ENCODE measurements around the gene M6PR. TPM values are rescaled to one million over a fixed set of nuclear protein-coding genes. Genes with fewer than 3 reads are reported as not detected.
"Not testable (repeated sequence)": the region's sequence is repeated elsewhere in the genome, so short reads cannot be mapped to it uniquely, and the experiment has no call there.

M6PR gene
- polyA plus RNA-seq, 6 donors from 2014 or later = 170 to 267 (median 192) TPM

GRCh38 chr12:8914033-8914715 is 35.3 kb downstream of the M6PR start, which contains the start of gene PHC1:
Gene PHC1, plus strand, starts transcription at chr12:8914509. Its CDS starts 3,169 bp downstream, at chr12:8917678.
- Mint-ChIP-seq H3K4me3 (peak within 1 kb of the TSS; percentile 85 to 97 (median 92)), H3K27ac (peak within 1 kb of the TSS in 5 of 6 donors; percentile 90 to 98 (median 97)), H3K4me1 (peaks cover 13 to 19% (median 16%) of the 10 kb centered on the region in 3 donors)
- not testable (repeated sequence) for H3K9me3 Mint-ChIP-seq, H3K27me3 Mint-ChIP-seq, H3K36me3 Mint-ChIP-seq
- ATAC-seq (ENCODE audit: low read depth in 2 of 2) (peak; percentile 68 to 72), DNase-seq (peak; percentile 70)

- H3K4me1 Mint-ChIP-seq = peaks cover 13 to 19% (median 16%) of the 10 kb centered on the region in 3 donors
- no peaks in the 10 kb centered on the region for H3K36me3 Mint-ChIP-seq
- H3K4me3 Mint-ChIP-seq = peak overlapping the region; percentile 85 to 97 (median 92)
- H3K9me3 Mint-ChIP-seq = no peaks in the 10 kb centered on the region
- peak overlapping the region in 5 of 6 donors; percentile 90 to 98 (median 97) for H3K27ac Mint-ChIP-seq
- ATAC-seq (ENCODE audit: low read depth in 2 of 2) (no peak), DNase-seq (no peak)
- H3K27me3 Mint-ChIP-seq = no peaks in the 10 kb centered on the region
These were observed 35.8 kb downstream of the M6PR start for GRCh38 chr12:8913702-8914032.

GRCh38 chr12:8912914-8913313 is 36.5 kb downstream of the M6PR start:
- Mint-ChIP-seq H3K9me3 (no peaks in the 10 kb centered on the region), H3K4me3 (peak overlapping the region in 7 of 8 donors; percentile 49 to 94 (median 92)), H3K36me3 (no peaks in the 10 kb centered on the region), H3K4me1 (peaks cover 13 to 19% (median 16%) of the 10 kb centered on the region in 3 donors), H3K27ac (peak overlapping the region in 5 of 6 donors; percentile 9 to 98 (median 91)), H3K27me3 (no peaks in the 10 kb centered on the region)
- DNase-seq = no peak
- ATAC-seq (ENCODE audit: low read depth in 2 of 2) = peak; percentile 21 to 27

- no peaks in the 10 kb centered on the region for H3K27me3 Mint-ChIP-seq
- peak overlapping the region in 1 of 8 donors; percentile 88 for H3K4me3 Mint-ChIP-seq
- DNase-seq = no peak
- H3K4me1 Mint-ChIP-seq = peaks cover 13 to 20% (median 20%) of the 10 kb centered on the region in 3 donors
- H3K27ac Mint-ChIP-seq = peak overlapping the region in 1 of 6 donors; percentile 25
- no peaks in the 10 kb centered on the region for H3K36me3 Mint-ChIP-seq
- H3K9me3 Mint-ChIP-seq = no peaks in the 10 kb centered on the region
- no peak for ATAC-seq (ENCODE audit: low read depth in 2 of 2)
These were observed 37.7 kb downstream of the M6PR start for GRCh38 chr12:8911606-8912268.

GRCh38 chr12:8909752-8910151 is 39.7 kb downstream of the M6PR start:
- peaks cover 24 to 38% (median 26%) of the 10 kb centered on the region in 3 donors for H3K4me1 Mint-ChIP-seq
- H3K27ac Mint-ChIP-seq = no peak overlapping the region
- H3K4me3 Mint-ChIP-seq = no peak overlapping the region
- ATAC-seq (ENCODE audit: low read depth in 2 of 2) (no peak), DNase-seq (no peak)
- H3K27me3 Mint-ChIP-seq = no peaks in the 10 kb centered on the region
- H3K36me3 Mint-ChIP-seq = no peaks in the 10 kb centered on the region
- H3K9me3 Mint-ChIP-seq = no peaks in the 10 kb centered on the region

GRCh38 chr12:8907513-8907912 is 41.9 kb downstream of the M6PR start:
- Mint-ChIP-seq H3K4me3 (no peak overlapping the region), H3K27me3 (no peaks in the 10 kb centered on the region), H3K4me1 (peaks cover 29 to 48% (median 29%) of the 10 kb centered on the region in 3 donors), H3K27ac (no peak overlapping the region), H3K36me3 (peaks cover 7 to 12% of the 10 kb centered on the region in 2 donors), H3K9me3 (peaks cover 4 to 11% (median 7%) of the 10 kb centered on the region in 7 donors)
- DNase-seq (no peak), ATAC-seq (ENCODE audit: low read depth in 2 of 2) (no peak)

GRCh38 chr12:8906266-8907180 is 42.9 kb downstream of the M6PR start:
- no peaks in the 10 kb centered on the region for H3K27me3 Mint-ChIP-seq
- peak overlapping the region in 1 of 6 donors; percentile 48 for H3K27ac Mint-ChIP-seq
- peaks cover 7 to 19% (median 11%) of the 10 kb centered on the region in 7 donors for H3K9me3 Mint-ChIP-seq
- peaks cover 9 to 16% of the 10 kb centered on the region in 2 donors for H3K36me3 Mint-ChIP-seq
- H3K4me3 Mint-ChIP-seq = peak overlapping the region in 1 of 8 donors; percentile 43
- ATAC-seq (ENCODE audit: low read depth in 2 of 2) (no peak), DNase-seq (no peak)
- H3K4me1 Mint-ChIP-seq = peaks cover 28 to 49% (median 33%) of the 10 kb centered on the region in 3 donors

GRCh38 chr12:8905546-8905945 is 43.9 kb downstream of the M6PR start:
- Mint-ChIP-seq H3K4me3 (peak overlapping the region in 2 of 8 donors; percentile 41 to 69), H3K36me3 (peaks cover 9 to 16% of the 10 kb centered on the region in 2 donors), H3K9me3 (peaks cover 7 to 19% (median 12%) of the 10 kb centered on the region in 7 donors), H3K27ac (no peak overlapping the region), H3K27me3 (no peaks in the 10 kb centered on the region), H3K4me1 (peaks cover 25 to 47% (median 33%) of the 10 kb centered on the region in 3 donors)
- DNase-seq (no peak), ATAC-seq (ENCODE audit: low read depth in 2 of 2) (no peak)

GRCh38 chr12:8904665-8905064 is 44.8 kb downstream of the M6PR start:
- Mint-ChIP-seq H3K36me3 (peaks cover 9 to 16% of the 10 kb centered on the region in 2 donors), H3K27ac (peak overlapping the region in 2 of 6 donors; percentile 8 to 65)

GRCh38 chr12:8903646-8904045 is 45.8 kb downstream of the M6PR start:
- ATAC-seq (ENCODE audit: low read depth in 2 of 2) (no peak), DNase-seq (no peak)
- Mint-ChIP-seq H3K9me3 (peaks cover 11 to 22% (median 15%) of the 10 kb centered on the region in 7 donors), H3K4me3 (peak overlapping the region in 6 of 8 donors; percentile 13 to 71 (median 55)), H3K27me3 (peaks cover 0 to 4% (median 4%) of the 10 kb centered on the region in 3 donors), H3K36me3 (peaks cover 9 to 16% of the 10 kb centered on the region in 2 donors), H3K27ac (peak overlapping the region; percentile 72 to 97 (median 84)), H3K4me1 (peaks cover 31 to 53% (median 41%) of the 10 kb centered on the region in 3 donors)

More at GRCh38 chr12:8904665-8905064, 44.8 kb downstream of the M6PR start:
- DNase-seq (no peak), ATAC-seq (ENCODE audit: low read depth in 2 of 2) (no peak)
- no peaks in the 10 kb centered on the region for H3K27me3 Mint-ChIP-seq
- peak overlapping the region in 6 of 8 donors; percentile 9 to 69 (median 51) for H3K4me3 Mint-ChIP-seq
- H3K9me3 Mint-ChIP-seq = peaks cover 11 to 22% (median 14%) of the 10 kb centered on the region in 7 donors
- peaks cover 30 to 53% (median 41%) of the 10 kb centered on the region in 3 donors for H3K4me1 Mint-ChIP-seq

- peak overlapping the region; percentile 43 to 82 (median 58) for H3K4me3 Mint-ChIP-seq
These were observed 46.7 kb downstream of the M6PR start for GRCh38 chr12:8902703-8903102.

GRCh38 chr12:8899830-8900229 is 49.6 kb downstream of the M6PR start:
- H3K9me3 Mint-ChIP-seq = peaks cover 11 to 22% (median 15%) of the 10 kb centered on the region in 7 donors
- DNase-seq (no peak), ATAC-seq (ENCODE audit: low read depth in 2 of 2) (no peak)
- peak overlapping the region in 2 of 6 donors; percentile 79 to 86 for H3K27ac Mint-ChIP-seq
- peaks cover 9 to 16% of the 10 kb centered on the region in 2 donors for H3K36me3 Mint-ChIP-seq
- peaks cover 24 to 32% (median 32%) of the 10 kb centered on the region in 3 donors for H3K4me1 Mint-ChIP-seq
- no peak overlapping the region for H3K4me3 Mint-ChIP-seq
- H3K27me3 Mint-ChIP-seq = peaks cover 0 to 14% (median 4%) of the 10 kb centered on the region in 3 donors

More at GRCh38 chr12:8902703-8903102, 46.7 kb downstream of the M6PR start:
- ATAC-seq (ENCODE audit: low read depth in 2 of 2) (peak; percentile 92 to 94), DNase-seq (peak; percentile 68)
- not testable (repeated sequence) for H3K27me3 Mint-ChIP-seq
- H3K9me3 Mint-ChIP-seq = peaks cover 11 to 22% (median 15%) of the 10 kb centered on the region in 7 donors
- peak overlapping the region; percentile 74 to 97 (median 90) for H3K27ac Mint-ChIP-seq
- H3K36me3 Mint-ChIP-seq = peaks cover 9 to 16% of the 10 kb centered on the region in 2 donors
- peaks cover 31 to 52% (median 41%) of the 10 kb centered on the region in 3 donors for H3K4me1 Mint-ChIP-seq
